HepG2 (cell line): ENCODE results near the gene CDH23. TPM values are rescaled to one million over a fixed set of nuclear protein-coding genes. Genes with fewer than 3 reads are reported as not detected.

Experiments used
- ATAC-seq: fragments of 200-7000 bp; cut with Tn5 transposase; 3 replicates; pipeline ENCODE4 v1.9.1; 2020; ENCODE audit warnings: mild to moderate bottlenecking, moderate library complexity
- BruUV-seq: library from RNA; stranded (reverse); fragments of 400-500 nt; replicated peaks from 2 replicates; lab custom pipeline; 2021; lab: Mats Ljungman, UMichigan
- CTCF ChIA-PET: fragments of 300-600 bp; formaldehyde crosslinking; extraction: SDS; loops from one replicate; lab custom pipeline; 2021; ENCODE audit warnings: low total read pairs, inconsistent platforms, low intra/inter-chr PET ratio; lab: Yijun Ruan, JAX
- POLR2A ChIA-PET: fragments of 350-600 bp; sonication (Branson Sonifier 250); formaldehyde crosslinking; loops from one replicate; lab custom pipeline; 2020; ENCODE audit warnings: antibody characterized with exemption, inconsistent platforms; lab: Yijun Ruan, JAX
- DNase-seq: peaks from one replicate; pipeline ENCODE4 v3.0.0-alpha.2; 2015; ENCODE audit warnings: low spot score
- FAIRE-seq: peaks from 3 replicates; lab custom pipeline; 2011; peaks lifted over from hg19 to GRCh38; lab: Jason Lieb, UNC
- H2AFZ ChIP-seq: one replicate; pipeline ENCODE4 v1.6.1; 2011; ENCODE audit warnings: low read length, inconsistent platforms
- H3K27ac ChIP-seq: fragments of 300-600 bp; 3 replicates; pipeline ENCODE4 v1.8.0; 2011; ENCODE audit warnings: mixed run types, mild to moderate bottlenecking, mixed read lengths, low read length, inconsistent platforms; ENCODE audit not compliant: insufficient read depth; ENCODE audit errors: extremely low read length
- H3K27me3 ChIP-seq, 2 experiments: fragments of 200-600 bp in 1 of 2; 2 replicates in 1 of 2; 3 replicates in 1 of 2; pipeline versions ENCODE4 v1.6.0 to v1.8.0; 2011; ENCODE audit warnings: low read length in 2 of 2, mild to moderate bottlenecking in 2 of 2, moderate library complexity in 2 of 2, inconsistent platforms in 1 of 2; ENCODE audit not compliant: insufficient read depth in 2 of 2, control insufficient read depth in 1 of 2
- H3K36me3 ChIP-seq, 2 experiments: fragments of 200-600 bp in 1 of 2; replicated peaks in 1 of 2; 2 replicates in 1 of 2; 3 replicates in 1 of 2; pipeline versions ENCODE4 v1.5.1 to v1.8.0; 2011; ENCODE audit warnings: low read length in 2 of 2, inconsistent platforms in 1 of 2; ENCODE audit not compliant: insufficient read depth in 2 of 2, control insufficient read depth in 1 of 2
- H3K4me1 ChIP-seq: 2 replicates; pipeline ENCODE4 v1.5.1; 2012; ENCODE audit warnings: low read length, inconsistent platforms; ENCODE audit not compliant: insufficient read depth
- H3K4me2 ChIP-seq: 2 replicates; pipeline ENCODE4 v1.6.0; 2011; ENCODE audit warnings: low read depth, low read length, inconsistent platforms
- H3K4me3 ChIP-seq, 3 experiments: fragments of 200-600 bp in 1 of 3; sonication (generic), shearing (Covaris generic) in 1 of 3; replicated peaks in 1 of 3; 2 replicates each; pipeline ENCODE4 v1.5.1; 2011 to 2016; ENCODE audit warnings: low read length in 3 of 3, inconsistent platforms in 2 of 3, low read depth in 2 of 3, mild to moderate bottlenecking in 2 of 3, control low read depth in 1 of 3, mixed read lengths in 1 of 3; ENCODE audit not compliant: insufficient read depth in 1 of 3
- H3K79me2 ChIP-seq: one replicate; pipeline ENCODE4 v1.6.1; 2011; ENCODE audit warnings: low read length, inconsistent platforms; ENCODE audit not compliant: insufficient read depth
- H3K9ac ChIP-seq: 2 replicates; pipeline ENCODE4 v1.6.0; 2011; ENCODE audit warnings: mild to moderate bottlenecking, low read depth, low read length, inconsistent platforms; ENCODE audit not compliant: insufficient read depth
- H3K9me3 ChIP-seq: 2 replicates; pipeline ENCODE4 v1.5.1; 2012; ENCODE audit warnings: mild to moderate bottlenecking, low read length
- H4K20me1 ChIP-seq: 2 replicates; pipeline ENCODE4 v1.6.0; 2011; ENCODE audit warnings: inconsistent platforms, mild to moderate bottlenecking, low read length, moderate library complexity; ENCODE audit not compliant: insufficient read depth
- CSRNP2 ChIP-seq: sonication (generic); formaldehyde crosslinking; conservative IDR thresholded peaks from 2 replicates; pipeline ENCODE4 v1.8.0; 2022; ENCODE audit warnings: low read depth, missing genetic modification reagents
- DDIT3 ChIP-seq: sonication (generic); formaldehyde crosslinking; IDR thresholded peaks from 2 replicates; pipeline ENCODE4 v1.4.0; 2020; ENCODE audit warnings: mild to moderate bottlenecking, missing genetic modification reagents
- ELF1 ChIP-seq: sonication (generic); formaldehyde crosslinking; IDR thresholded peaks from 2 replicates; pipeline ENCODE4 v1.4.0; 2020; ENCODE audit warnings: missing genetic modification reagents
- ELF4 ChIP-seq: sonication (generic); formaldehyde crosslinking; IDR thresholded peaks from 2 replicates; pipeline ENCODE4 v1.5.0; 2020; ENCODE audit warnings: missing genetic modification reagents, mild to moderate bottlenecking, moderate library complexity, borderline replicate concordance
- GLMP ChIP-seq: sonication (generic); formaldehyde crosslinking; IDR thresholded peaks from 2 replicates; pipeline ENCODE4 v1.9.0; 2021; ENCODE audit warnings: missing genetic modification reagents, mild to moderate bottlenecking, borderline replicate concordance
- HES4 ChIP-seq: sonication (generic); formaldehyde crosslinking; IDR thresholded peaks from 2 replicates; pipeline ENCODE4 v1.9.0; 2021; ENCODE audit warnings: mild to moderate bottlenecking, missing genetic modification reagents, borderline replicate concordance
- HNRNPL ChIP-seq: fragments of 200-400 bp; formaldehyde crosslinking; IDR thresholded peaks from 2 replicates; pipeline ENCODE4 v1.6.1; 2017; ENCODE audit warnings: mild to moderate bottlenecking, low read depth, low read length
- IKZF1 ChIP-seq: fragments of 450-650 bp; IDR thresholded peaks from 2 replicates; pipeline ENCODE4 v1.7.1; 2016
- JARID2 ChIP-seq: sonication (generic); formaldehyde crosslinking; IDR thresholded peaks from 2 replicates; pipeline ENCODE4 v1.8.1; 2023; ENCODE audit warnings: missing genetic modification reagents, inconsistent platforms; ENCODE audit not compliant: insufficient replicate concordance
- MTA3 ChIP-seq: sonication (generic); formaldehyde crosslinking; IDR thresholded peaks from 2 replicates; pipeline ENCODE4 v1.4.0; 2020; ENCODE audit warnings: missing genetic modification reagents
- NCOA2 ChIP-seq: sonication (generic); formaldehyde crosslinking; IDR thresholded peaks from 2 replicates; pipeline ENCODE4 v1.8.0; 2022; ENCODE audit warnings: inconsistent platforms
- NFATC3 ChIP-seq: sonication (generic); formaldehyde crosslinking; IDR thresholded peaks from 2 replicates; pipeline ENCODE4 v1.5.1; 2020; ENCODE audit warnings: mild to moderate bottlenecking, missing genetic modification reagents
- TMF1 ChIP-seq: sonication (generic); formaldehyde crosslinking; IDR thresholded peaks from 2 replicates; pipeline ENCODE4 v1.8.1; 2022; ENCODE audit warnings: low read depth, missing genetic modification reagents
- ZNF430 ChIP-seq: sonication (generic); formaldehyde crosslinking; IDR thresholded peaks from 2 replicates; pipeline ENCODE4 v1.9.0; 2021; ENCODE audit warnings: mild to moderate bottlenecking, missing genetic modification reagents
- ZNF629 ChIP-seq: sonication (generic); formaldehyde crosslinking; conservative IDR thresholded peaks from 2 replicates; pipeline ENCODE4 v1.5.0; 2020; ENCODE audit warnings: missing genetic modification reagents
- ZNF672 ChIP-seq: sonication (generic); formaldehyde crosslinking; IDR thresholded peaks from 2 replicates; pipeline ENCODE4 v1.8.1; 2022; ENCODE audit warnings: missing genetic modification reagents
- ZSCAN21 ChIP-seq: sonication (generic); formaldehyde crosslinking; IDR thresholded peaks from 2 replicates; pipeline ENCODE4 v1.8.0; 2022; ENCODE audit warnings: mild to moderate bottlenecking, missing genetic modification reagents, moderate library complexity, borderline replicate concordance
- WGBS: methylation state at CpG from one replicate; pipeline ENCODE4 v1.1.6; 2017; ENCODE audit warnings: low lambda C conversion rate; 5-methylcytosine and 5-hydroxymethylcytosine counted together
- in situ Hi-C: cut with HindIII; loops from 2 replicates; pipeline ENCODE4 v1.10.0; 2017; ENCODE audit warnings: low pct_unique_long_range_greater_than_20kb; ENCODE audit not compliant: extremely low pct_ligation_motif_present
- intact Hi-C: fragments of 100-400 bp; cut with micrococcal nuclease; formaldehyde crosslinking; loops from one replicate; pipeline ENCODE4 v1.10.0; 2022; ENCODE audit not compliant: unreplicated experiment
- polyA plus RNA-seq, 8 experiments: library from polyadenylated mRNA; depleted of rRNA in 3 of 8; stranded (reverse) in 7 of 8; unstranded in 1 of 8; fragments of >200 nt; fragmentation: Illumina TruSeq in 4 of 8; extraction: Trizol in 4 of 8; gene quantifications; 2 replicates each; pipeline versions ENCODE4 v1.2.1 to v1.2.3, GENCODE V29; 2011 to 2016; ENCODE audit warnings: low read depth in 4 of 8, missing spikeins in 1 of 8, mixed read lengths in 1 of 8; ENCODE audit not compliant: insufficient read depth in 1 of 8
- total RNA-seq, 5 experiments: library from RNA; depleted of rRNA; stranded (reverse); fragments of >200 nt; fragmentation: Illumina TruSeq; extraction: Trizol; gene quantifications; 2 replicates each; pipeline ENCODE4 v1.2.3, GENCODE V29; 2016; ENCODE audit warnings: low read depth in 1 of 5

The CDH23 gene
- total and polyA plus RNA-seq, 2 of the 13 experiments (the other 11 are each of a cell fraction or from before 2014, with no cell fraction given) = 0.13 TPM; not detected in 1

GRCh38 chr10:71549766-71550533, 153.2 kb downstream of the CDH23 start:
- peaks cover 7 to 40% of the 10 kb centered on the region in 2 experiments for H3K27me3 ChIP-seq
- no peak overlapping the region for H3K27ac ChIP-seq
- H3K4me3 ChIP-seq = no peak overlapping the region
- FAIRE-seq (no peak), ATAC-seq (no peak), DNase-seq (no peak)
- no peaks in the 10 kb centered on the region for H3K9me3 ChIP-seq
- H3K9ac ChIP-seq = no peak overlapping the region
- H3K4me2 ChIP-seq = no peak overlapping the region
- ChIA-PET CTCF (no interaction called here), POLR2A (no interaction called here)
- in situ Hi-C loops (no loop called here), intact Hi-C loops (no loop called here)
- no peaks in the 10 kb centered on the region for H3K79me2 ChIP-seq
- H4K20me1 ChIP-seq = no peaks in the 10 kb centered on the region
- TF ChIP-seq GLMP (CRISPR knock-in tag) (no peak), HES4 (no peak), ELF1 (CRISPR knock-in tag) (no peak), ZNF629 (CRISPR knock-in tag) (no peak), ELF4 (CRISPR knock-in tag) (no peak), DDIT3 (CRISPR knock-in tag) (no peak)
- 8% methylated on average over 10 of the region's 11 CpGs for WGBS
- no peaks in the 10 kb centered on the region for H3K36me3 ChIP-seq
- H2AFZ ChIP-seq = no peak overlapping the region
- BruUV-seq = no TSS peak
- H3K4me1 ChIP-seq = no peaks in the 10 kb centered on the region

- no peak overlapping the region for H3K27ac ChIP-seq
- FAIRE-seq = no peak
- CTCF ChIA-PET = no interaction called here
- TF ChIP-seq IKZF1 (no peak), MTA3 (CRISPR knock-in tag) (no peak), TMF1 (no peak), NCOA2 (CRISPR knock-in tag) (no peak), ZNF672 (CRISPR knock-in tag) (no peak), NFATC3 (CRISPR knock-in tag) (no peak), ZSCAN21 (CRISPR knock-in tag) (no peak), HNRNPL (no peak), ZNF430 (CRISPR knock-in tag) (no peak), CSRNP2 (no peak), JARID2 (no peak)
Observed at GRCh38 chr10:71550628-71551027, 153.9 kb downstream of the CDH23 start.

More at GRCh38 chr10:71550628-71551027, 153.9 kb downstream of the CDH23 start:
- intact Hi-C loops = no loop called here
- Histone ChIP-seq H3K79me2 (no peaks in the 10 kb centered on the region), H3K36me3 (no peaks in the 10 kb centered on the region), H3K27me3 (peaks cover 4 to 35% of the 10 kb centered on the region in 2 experiments), H3K4me2 (no peak overlapping the region), H3K4me3 (no peak overlapping the region), H4K20me1 (no peaks in the 10 kb centered on the region), H3K9ac (no peak overlapping the region), H2AFZ (no peak overlapping the region), H3K9me3 (no peaks in the 10 kb centered on the region), H3K4me1 (no peaks in the 10 kb centered on the region)
- in situ Hi-C loops = no loop called here
- no TSS peak for BruUV-seq
- 24% methylated on average over 7 of the region's 7 CpGs for WGBS
- ATAC-seq (no peak), DNase-seq (no peak)
- POLR2A ChIA-PET = no interaction called here
